NOMO-1 treated with DMSO at 0.1 percent for 48 hours (cell line): ENCODE data around the gene SECISBP2.

ENCODE experiments used
- DNase-seq: peaks from one replicate; lab custom pipeline; 2025; ENCODE audit not compliant: unreplicated experiment; lab: John Stamatoyannopoulos, UW

The SECISBP2 gene

GRCh38 chr9:89380437-89381307 is 62.4 kb downstream of the SECISBP2 start:
- DNase-seq = no peak

GRCh38 chr9:89381308-89381609 is 63.0 kb downstream of the SECISBP2 start:
- DNase-seq = no peak

- no peak for DNase-seq
These were observed 64.0 kb downstream of the SECISBP2 start for GRCh38 chr9:89382026-89382986.

- no peak for DNase-seq
These were observed 64.9 kb downstream of the SECISBP2 start for GRCh38 chr9:89383030-89383720.

- no peak for DNase-seq
These were observed 65.5 kb downstream of the SECISBP2 start for GRCh38 chr9:89383721-89384300.

GRCh38 chr9:89384783-89385182 is 66.5 kb downstream of the SECISBP2 start:
- no peak for DNase-seq

- DNase-seq = no peak
These were observed 67.9 kb downstream of the SECISBP2 start for GRCh38 chr9:89386206-89386605.

- DNase-seq = no peak
These were observed 68.5 kb downstream of the SECISBP2 start for GRCh38 chr9:89386797-89387196.

- DNase-seq = no peak
These were observed 69.0 kb downstream of the SECISBP2 start for GRCh38 chr9:89387197-89387849.

GRCh38 chr9:89388084-89388867 is 70.0 kb downstream of the SECISBP2 start:
- peak; percentile 76 for DNase-seq

- DNase-seq = no peak
These were observed 70.5 kb downstream of the SECISBP2 start for GRCh38 chr9:89388868-89389177.

- DNase-seq = no peak
These were observed 71.8 kb downstream of the SECISBP2 start for GRCh38 chr9:89390068-89390555.

GRCh38 chr9:89390578-89391116 is 72.3 kb downstream of the SECISBP2 start:
- no peak for DNase-seq

- no peak for DNase-seq
These were observed 73.3 kb downstream of the SECISBP2 start for GRCh38 chr9:89391585-89391984.

- no peak for DNase-seq
These were observed 76.1 kb downstream of the SECISBP2 start for GRCh38 chr9:89394412-89394811.

- no peak for DNase-seq
These were observed 77.8 kb downstream of the SECISBP2 start for GRCh38 chr9:89395931-89396710.

- no peak for DNase-seq
These were observed 79.2 kb downstream of the SECISBP2 start for GRCh38 chr9:89397471-89397870.

GRCh38 chr9:89398621-89399020 is 80.3 kb downstream of the SECISBP2 start:
- DNase-seq = no peak
